NCI-H1436 (cell line): ENCODE results near the gene FOXQ1.

Experiments
- DNase-seq: peaks from one replicate; lab custom pipeline; 2025; lab: John Stamatoyannopoulos, UW

FOXQ1 gene

DNA sequence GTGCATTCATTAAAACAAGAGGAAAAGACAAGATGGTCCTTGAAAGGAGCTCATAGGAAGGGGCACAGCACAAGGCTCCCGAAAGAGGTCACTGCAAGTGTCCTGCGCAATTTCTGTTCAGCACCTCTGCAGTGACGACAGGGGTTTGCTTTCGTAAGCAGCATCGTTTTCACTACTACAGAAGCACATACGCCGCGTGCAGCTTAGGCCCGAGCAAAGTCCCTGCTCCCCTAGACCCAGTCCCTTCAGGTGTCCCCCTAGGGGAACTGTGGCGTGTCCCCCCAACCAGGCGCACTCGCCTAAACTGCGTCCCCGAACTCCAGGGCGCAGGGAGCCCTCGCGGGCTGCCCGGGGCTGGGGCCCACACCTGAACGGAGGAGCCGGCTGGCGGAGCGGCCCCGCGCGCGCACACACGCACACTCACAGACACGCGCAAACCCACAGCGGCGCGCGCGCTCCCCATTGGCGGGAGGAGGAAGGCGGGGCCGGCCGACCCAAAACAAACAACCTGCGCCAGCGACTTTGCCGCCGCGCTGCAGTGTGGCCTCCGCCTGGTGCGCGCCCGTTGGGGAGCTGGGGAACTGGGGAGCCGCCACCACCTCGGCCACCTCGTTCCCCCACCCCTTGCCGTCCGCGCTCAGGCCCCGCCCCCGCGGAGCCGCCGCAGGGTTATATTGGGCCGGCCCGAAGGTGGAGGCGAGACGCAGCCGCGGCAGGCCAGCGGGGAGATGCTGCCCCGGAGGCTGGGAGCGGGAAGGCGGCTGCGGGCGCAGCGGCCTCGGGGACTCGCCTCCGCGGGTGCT is at the start of gene FOXQ1:
TSS of gene FOXQ1 (plus strand) at position 699 of the 803 bp plus-strand sequence. CDS start 607 bp downstream, outside the sequence.
- no peak for DNase-seq

- no peak for DNase-seq
Observed at GRCh38 chr6:1262704-1263038, 49.2 kb upstream of the FOXQ1 start.

DNA sequence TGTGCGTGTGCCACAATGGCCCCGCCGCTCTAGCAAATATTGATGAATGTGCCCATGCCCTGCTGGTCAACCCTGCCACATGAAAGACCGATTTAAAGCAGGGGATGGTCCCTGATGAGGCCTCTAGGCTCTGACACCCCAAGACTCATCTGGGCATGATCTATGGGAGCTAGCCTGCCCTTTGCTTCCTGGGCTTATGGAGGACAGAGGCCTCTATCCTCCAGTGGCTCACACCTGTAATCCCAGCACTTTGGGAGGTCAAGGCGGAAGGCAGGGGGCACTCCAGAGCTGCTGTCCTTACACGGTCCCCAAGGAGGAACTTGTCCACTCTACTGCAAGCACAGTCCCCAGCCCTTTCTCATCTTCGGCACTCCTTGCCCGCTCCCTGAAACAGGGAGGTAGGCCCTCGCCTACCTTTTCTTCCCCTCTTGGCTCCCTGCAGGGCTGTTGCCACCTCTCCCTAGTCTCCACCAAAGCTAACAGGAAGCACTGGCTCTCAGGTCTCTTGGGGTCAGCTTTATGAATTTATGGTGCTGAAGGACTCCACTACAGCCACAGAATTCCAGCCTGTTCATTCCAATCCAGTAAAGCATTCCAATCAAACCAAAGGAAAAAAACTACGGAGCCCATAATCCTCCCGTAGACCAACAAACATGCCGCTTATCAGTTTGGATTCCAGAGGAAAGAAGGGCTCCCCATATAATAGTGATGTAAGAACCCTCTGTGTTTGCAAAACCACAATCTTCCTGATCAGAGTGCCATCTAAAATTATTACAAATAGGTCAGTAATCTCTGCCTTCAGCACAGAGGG is 48.7 kb upstream of the FOXQ1 start:
- no peak for DNase-seq

DNA sequence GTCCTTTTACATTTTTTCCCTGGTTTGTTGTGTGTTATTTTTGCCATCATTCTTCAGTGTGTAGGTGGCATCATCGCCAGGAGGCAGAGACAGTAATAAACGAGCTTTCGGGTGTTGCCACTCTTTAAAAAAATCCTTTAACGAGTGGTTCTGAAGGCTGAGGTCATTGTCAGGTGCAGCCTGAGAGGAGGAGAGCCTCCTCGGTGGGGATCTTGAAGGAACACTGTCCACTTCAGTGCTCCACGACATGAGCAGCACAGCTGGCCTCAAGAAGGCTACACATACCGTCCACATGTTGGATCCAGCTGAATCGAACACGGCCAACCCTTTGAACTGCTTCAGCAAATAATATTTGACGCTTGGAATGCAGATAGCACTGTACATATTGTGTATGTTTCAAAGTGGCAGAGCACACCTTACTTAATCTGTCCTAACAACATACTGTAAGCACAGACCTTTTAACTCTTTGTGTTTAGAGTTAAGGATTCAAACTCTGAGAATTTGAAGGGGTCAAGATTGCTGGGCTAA is 48.0 kb upstream of the FOXQ1 start:
- DNase-seq, result no peak

GRCh38 chr6:1264619-1265445 is 47.1 kb upstream of the FOXQ1 start:
- DNase-seq, result no peak

- DNase-seq, result no peak
Observed at GRCh38 chr6:1266686-1267056, 45.2 kb upstream of the FOXQ1 start.

- DNase-seq, result no peak
Observed at GRCh38 chr6:1267057-1267732, 44.7 kb upstream of the FOXQ1 start.

GRCh38 chr6:1267790-1268762 is 43.8 kb upstream of the FOXQ1 start:
- no peak for DNase-seq

DNA sequence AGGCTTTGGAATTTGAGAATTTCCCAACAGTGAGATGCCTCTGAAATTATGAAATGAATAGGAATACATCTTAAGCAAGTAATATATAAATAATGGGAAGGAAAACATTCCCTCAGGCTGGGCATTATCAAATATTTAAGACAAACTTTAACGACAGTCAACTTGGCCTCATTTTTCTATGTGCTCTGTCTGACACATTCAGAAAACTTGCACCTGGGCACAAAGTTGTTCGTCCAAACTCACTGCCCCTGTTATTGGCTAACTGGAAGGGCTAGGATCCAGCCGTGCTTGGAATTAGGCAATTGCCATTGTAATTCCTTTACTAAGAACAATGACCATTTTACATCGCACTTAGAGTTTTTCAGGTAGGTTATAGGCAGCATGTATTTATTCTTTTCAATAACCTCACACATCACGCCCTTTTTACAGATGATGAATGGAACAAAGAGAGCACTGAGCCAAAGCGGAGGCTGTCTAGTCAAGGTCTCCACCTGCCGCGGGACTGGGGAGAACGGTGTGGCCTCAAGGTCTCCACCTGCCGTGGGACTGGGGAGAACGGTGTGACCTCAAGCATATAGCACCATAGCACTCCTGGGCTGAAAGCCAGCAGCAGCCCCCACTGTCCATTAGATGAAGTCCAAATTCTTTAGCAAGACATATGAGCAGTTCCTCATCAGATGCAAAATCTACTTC is 40.7 kb upstream of the FOXQ1 start:
- no peak for DNase-seq

GRCh38 chr6:1278061-1278720 is 33.7 kb upstream of the FOXQ1 start:
- DNase-seq, result no peak

GRCh38 chr6:1279065-1279464 is 32.8 kb upstream of the FOXQ1 start:
- DNase-seq, result no peak

GRCh38 chr6:1280666-1281300 is 31.1 kb upstream of the FOXQ1 start:
- DNase-seq, result no peak

- DNase-seq, result no peak
Observed at GRCh38 chr6:1281746-1282145, 30.2 kb upstream of the FOXQ1 start.

DNA sequence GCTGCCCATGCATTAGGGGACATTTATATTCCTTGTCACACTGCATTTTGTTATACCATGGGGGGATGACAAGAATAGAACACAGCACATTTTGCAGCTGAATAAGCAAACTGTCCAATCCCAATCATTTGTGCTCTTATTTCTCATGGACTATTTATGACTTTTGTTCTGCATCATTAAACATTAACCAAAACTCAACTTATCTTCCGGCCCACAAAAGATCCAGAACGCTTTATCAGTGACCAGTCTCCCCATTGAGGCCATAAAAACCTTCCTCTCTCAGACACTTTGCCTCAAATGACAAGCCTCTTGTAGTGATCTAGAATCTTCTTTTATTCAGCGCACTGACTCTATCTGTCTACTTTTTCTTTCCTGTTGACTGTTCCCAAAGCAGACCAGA is 28.4 kb upstream of the FOXQ1 start:
- no peak for DNase-seq

DNA sequence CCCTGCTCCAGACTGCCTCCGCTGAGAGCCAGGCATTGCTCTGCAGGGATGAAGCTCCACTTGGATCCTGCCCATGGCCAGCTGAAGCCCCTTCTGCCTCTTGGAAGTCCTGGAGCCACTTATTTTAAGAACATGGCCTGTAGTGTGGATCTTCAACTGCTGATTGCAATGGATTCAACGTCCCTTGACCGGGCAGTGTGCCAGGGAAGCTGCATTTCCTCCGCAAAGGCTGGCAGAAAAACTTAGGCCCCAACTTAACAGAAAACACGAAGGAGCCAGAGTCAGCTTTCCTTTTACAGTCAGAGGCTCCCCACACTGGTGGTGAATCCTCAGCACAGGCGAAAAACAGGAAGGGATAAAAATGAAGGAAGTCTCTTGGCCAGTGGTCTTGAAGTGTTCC is 26.3 kb upstream of the FOXQ1 start:
- DNase-seq, result no peak

- no peak for DNase-seq
Observed at GRCh38 chr6:1285956-1286355, 25.9 kb upstream of the FOXQ1 start.

- DNase-seq, result no peak
Observed at GRCh38 chr6:1287103-1287591, 24.8 kb upstream of the FOXQ1 start.

DNA sequence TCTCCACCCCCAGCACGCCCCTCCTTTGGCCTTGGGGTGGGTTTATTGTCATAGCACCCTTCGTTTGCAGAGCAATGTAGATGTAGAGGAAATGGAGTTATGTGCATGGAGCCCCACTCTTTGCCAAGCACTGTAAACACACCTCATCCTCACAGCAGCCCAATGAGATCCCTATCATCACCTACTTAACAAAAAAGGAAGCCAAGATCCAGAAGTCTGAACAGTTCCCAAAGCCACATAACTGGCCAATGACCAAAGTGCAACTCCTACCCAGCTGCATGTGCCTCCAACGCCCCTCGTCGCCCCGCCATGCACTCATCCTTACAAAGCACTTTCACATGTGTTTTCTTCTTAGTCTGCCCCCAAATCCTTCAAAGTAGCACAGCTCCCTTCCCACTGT is 21.8 kb upstream of the FOXQ1 start:
- no peak for DNase-seq

DNA sequence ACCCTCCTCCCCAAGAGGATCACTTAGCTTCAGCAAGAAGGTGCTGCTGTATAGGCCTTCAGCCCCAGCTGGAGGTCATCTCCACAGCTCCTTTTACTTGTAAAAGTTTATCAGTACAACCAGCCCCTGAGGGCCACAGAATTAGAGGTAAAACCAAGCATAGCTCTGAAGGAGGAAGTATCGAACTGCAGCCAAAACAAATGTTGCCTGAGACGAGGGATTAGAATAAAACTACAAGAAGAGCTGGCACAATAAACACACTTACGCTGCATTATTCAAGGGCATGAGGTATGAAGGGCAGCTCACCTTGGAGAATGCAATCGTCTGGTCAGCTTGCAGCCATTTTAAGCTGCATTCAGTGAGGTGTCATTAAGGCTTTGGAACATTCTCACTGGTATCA is 21.1 kb upstream of the FOXQ1 start:
- DNase-seq, result no peak
